HepG2 (cell line): ENCODE results near the gene HTATSF1.

Source experiments
- CREM ChIP-seq, 2 experiments: sonication (generic) in 1 of 2; formaldehyde crosslinking in 1 of 2; IDR thresholded peaks; 2 replicates each; pipeline versions ENCODE4 v1.4.0 to v1.6.1; 2016 to 2020; ENCODE audit warnings: antibody characterized with exemption in 1 of 2, mild to moderate bottlenecking in 1 of 2, missing genetic modification reagents in 1 of 2
- CTCF ChIP-seq: sonication (generic); formaldehyde crosslinking; IDR thresholded peaks from 2 replicates; pipeline ENCODE4 v1.5.0; 2020; ENCODE audit warnings: mild to moderate bottlenecking, missing genetic modification reagents, moderate library complexity
- EZH2 ChIP-seq: conservative IDR thresholded peaks from 2 replicates; pipeline ENCODE4 v1.6.1; 2012; ENCODE audit warnings: mild to moderate bottlenecking, low read depth, low read length, moderate library complexity
- GABPA ChIP-seq, 2 experiments: IDR thresholded peaks; 2 replicates each; pipeline ENCODE4 v1.6.1; 2011 to 2016; ENCODE audit warnings: low read depth in 2 of 2, low read length in 1 of 2, missing biosample characterization in 1 of 2, missing genetic modification characterization in 1 of 2
- HOXA5 ChIP-seq: sonication (generic); formaldehyde crosslinking; IDR thresholded peaks from 2 replicates; pipeline ENCODE4 v1.4.0; 2020; ENCODE audit warnings: missing genetic modification reagents
- KAT2B ChIP-seq: fragments of 150-350 bp; IDR thresholded peaks from 2 replicates; pipeline ENCODE4 v1.6.1; 2014; ENCODE audit warnings: low read depth, low read length, borderline replicate concordance
- LRRFIP1 ChIP-seq: sonication (generic); formaldehyde crosslinking; conservative IDR thresholded peaks from 2 replicates; pipeline ENCODE4 v1.4.0; 2020; ENCODE audit warnings: missing genetic modification reagents
- MYC ChIP-seq: sonication (generic); formaldehyde crosslinking; IDR thresholded peaks from 2 replicates; pipeline ENCODE4 v1.9.0; 2021; ENCODE audit warnings: missing genetic modification reagents, borderline replicate concordance
- NFE2L1 ChIP-seq: sonication (generic); formaldehyde crosslinking; IDR thresholded peaks from 2 replicates; pipeline ENCODE4 v1.4.0; 2020; ENCODE audit warnings: missing genetic modification reagents, mild to moderate bottlenecking, borderline replicate concordance
- POLR2AphosphoS2 ChIP-seq: IDR thresholded peaks from 2 replicates; pipeline ENCODE4 v1.6.1; 2011; ENCODE audit warnings: low read depth, low read length, improper control_type of control experiment
- TBL1XR1 ChIP-seq: fragments of 150-350 bp; IDR thresholded peaks from 2 replicates; pipeline ENCODE4 v1.6.1; 2014; ENCODE audit warnings: borderline replicate concordance, low read length; ENCODE audit not compliant: partially characterized antibody
- ZNF253 ChIP-seq: sonication (generic); formaldehyde crosslinking; IDR thresholded peaks from 2 replicates; pipeline ENCODE4 v1.8.0; 2022; ENCODE audit warnings: mild to moderate bottlenecking, missing genetic modification reagents, borderline replicate concordance
- ZNF430 ChIP-seq: sonication (generic); formaldehyde crosslinking; IDR thresholded peaks from 2 replicates; pipeline ENCODE4 v1.9.0; 2021; ENCODE audit warnings: mild to moderate bottlenecking, missing genetic modification reagents

GRCh38 chrX:136496764-136497555 is 432 bp upstream of the HTATSF1 start:
- TF ChIP-seq ZNF253 (CRISPR knock-in tag) (no peak), KAT2B (no peak), GABPA (IDR thresholded peaks at IDR 0.05; ENCODE audit: low read depth, low read length) (no peak), GABPA (CRISPR knock-in tag; IDR thresholded peaks at IDR 0.05; ENCODE audit: low read depth) (no peak), CREM (IDR thresholded peaks at IDR 0.05) (peak; percentile 38), CREM (CRISPR knock-in tag; IDR thresholded peaks at IDR 0.05) (0 out of 2 replicates have a peak, but pooled peaks have one; percentile 17), HOXA5 (CRISPR knock-in tag) (no peak), NFE2L1 (CRISPR knock-in tag) (no peak), CTCF (CRISPR knock-in tag) (no peak), EZH2 (no peak), LRRFIP1 (CRISPR knock-in tag) (no peak), ZNF430 (CRISPR knock-in tag) (no peak), TBL1XR1 (no peak), MYC (peak; percentile 55), POLR2AphosphoS2 (no peak)
